OCI-LY1 (cell line): Measurements from ENCODE around the gene ZNF346.

Experiments
- H2AFZ ChIP-seq: fragments of 200-600 bp; sonication (generic), shearing (Covaris generic); 2 replicates; pipeline ENCODE4 v1.6.0; 2014; ENCODE audit warnings: antibody characterized with exemption, mild to moderate bottlenecking, low read length
- H3F3A ChIP-seq: fragments of 200-600 bp; sonication (generic), shearing (Covaris generic); 2 replicates; pipeline ENCODE4 v1.6.0; 2014; ENCODE audit warnings: mild to moderate bottlenecking, antibody characterized with exemption, low read length, moderate library complexity; ENCODE audit not compliant: insufficient read depth
- H3K27ac ChIP-seq: fragments of 200-600 bp; sonication (generic); 2 replicates; pipeline ENCODE4 v1.5.1; 2014; ENCODE audit warnings: low read length, mixed run types, mild to moderate bottlenecking, low read depth; ENCODE audit not compliant: poor library complexity, severe bottlenecking
- H3K27me3 ChIP-seq: fragments of 200-600 bp; sonication (generic); 2 replicates; pipeline ENCODE4 v1.6.0; 2014; ENCODE audit warnings: antibody characterized with exemption, mild to moderate bottlenecking, low read length, moderate library complexity; ENCODE audit not compliant: insufficient read depth
- H3K36me3 ChIP-seq: fragments of 200-600 bp; sonication (generic); 2 replicates; pipeline ENCODE4 v1.6.1; 2014; ENCODE audit warnings: mild to moderate bottlenecking, antibody characterized with exemption, low read length, moderate library complexity, mixed read lengths; ENCODE audit not compliant: insufficient read depth
- H3K4me1 ChIP-seq: fragments of 200-600 bp; sonication (generic); 2 replicates; pipeline ENCODE4 v1.5.1; 2014; ENCODE audit warnings: mild to moderate bottlenecking, low read length, moderate library complexity; ENCODE audit not compliant: insufficient read depth, severe bottlenecking
- H3K4me2 ChIP-seq: fragments of 200-600 bp; sonication (generic), shearing (Covaris generic); 2 replicates; pipeline ENCODE4 v1.6.1; 2014; ENCODE audit warnings: low read length
- H3K4me3 ChIP-seq: fragments of 200-600 bp; sonication (generic); 2 replicates; pipeline ENCODE4 v1.5.1; 2014; ENCODE audit warnings: low read length, low read depth, mild to moderate bottlenecking, mixed read lengths; ENCODE audit not compliant: poor library complexity, severe bottlenecking
- H3K79me2 ChIP-seq: fragments of 200-600 bp; shearing (Covaris generic); 2 replicates; pipeline ENCODE4 v1.6.1; 2016; ENCODE audit warnings: mixed run types, low read length, mixed read lengths; ENCODE audit not compliant: insufficient read depth
- H3K9ac ChIP-seq: fragments of 200-600 bp; sonication (generic), shearing (Covaris generic); 2 replicates; pipeline ENCODE4 v1.6.1; 2014; ENCODE audit warnings: mild to moderate bottlenecking, low read length, mixed read lengths
- H3K9me2 ChIP-seq: fragments of 200-600 bp; sonication (generic), shearing (Covaris generic); 2 replicates; pipeline ENCODE4 v1.6.1; 2014; ENCODE audit warnings: low read depth, mild to moderate bottlenecking, low read length, mixed read lengths
- H3K9me3 ChIP-seq: fragments of 200-600 bp; shearing (Covaris generic); 2 replicates; pipeline ENCODE4 v1.6.1; 2014; ENCODE audit warnings: low read length, mixed read lengths
- H4K20me1 ChIP-seq: fragments of 200-600 bp; sonication (generic), shearing (Covaris generic); 2 replicates; pipeline ENCODE4 v1.6.0; 2016; ENCODE audit warnings: mild to moderate bottlenecking, low read length; ENCODE audit not compliant: insufficient read depth
- CTCF ChIP-seq: fragments of 200-600 bp; sonication (generic), shearing (Covaris generic); IDR thresholded peaks from 2 replicates; pipeline ENCODE4 v1.5.1; 2017; ENCODE audit warnings: mild to moderate bottlenecking, antibody characterized with exemption, low read length, moderate library complexity, mixed read lengths
- EZH2 ChIP-seq: fragments of 200-600 bp; sonication (generic), shearing (Covaris generic); IDR thresholded peaks from 2 replicates; pipeline ENCODE4 v1.8.0; 2017; ENCODE audit warnings: borderline replicate concordance, mixed run types, mild to moderate bottlenecking, antibody characterized with exemption, low read length, moderate library complexity, mixed read lengths

ZNF346 gene

GRCh38 chr5:177087398-177088005, 65.0 kb downstream of the ZNF346 start:
- Histone ChIP-seq H3K27me3 (peaks cover 4% of the 10 kb centered on the region; the same call in 1 of the 2 replicates), H3F3A (peaks cover 9% of the 10 kb centered on the region), H4K20me1 (no peaks in the 10 kb centered on the region), H2AFZ (no peak overlapping the region), H3K36me3 (no peaks in the 10 kb centered on the region), H3K27ac (no peak overlapping the region), H3K4me1 (peaks cover 22% of the 10 kb centered on the region), H3K4me2 (peak overlapping the region; percentile 64), H3K9me2 (no peaks in the 10 kb centered on the region), H3K4me3 (peak overlapping the region; percentile 61), H3K9me3 (no peaks in the 10 kb centered on the region), H3K9ac (peak overlapping the region; percentile 41; the same call in 1 of the 2 replicates), H3K79me2 (no peaks in the 10 kb centered on the region)
- TF ChIP-seq EZH2 (no peak), CTCF (no peak)

GRCh38 chr5:177089127-177089526, 66.6 kb downstream of the ZNF346 start:
- H4K20me1 ChIP-seq: no peaks in the 10 kb centered on the region
- no peaks in the 10 kb centered on the region for H3K36me3 ChIP-seq
- H3K9ac ChIP-seq: no peak overlapping the region
- peaks cover 9% of the 10 kb centered on the region for H3F3A ChIP-seq
- H3K4me3 ChIP-seq: no peak overlapping the region
- H3K9me3 ChIP-seq: no peaks in the 10 kb centered on the region
- peaks cover 22% of the 10 kb centered on the region for H3K4me1 ChIP-seq
- no peak overlapping the region for H3K4me2 ChIP-seq
- H3K27ac ChIP-seq: no peak overlapping the region
- H3K79me2 ChIP-seq: no peaks in the 10 kb centered on the region
- peaks cover 4% of the 10 kb centered on the region; the same call in 1 of the 2 replicates for H3K27me3 ChIP-seq
- TF ChIP-seq CTCF (no peak), EZH2 (no peak)
- H2AFZ ChIP-seq: no peak overlapping the region
- no peaks in the 10 kb centered on the region for H3K9me2 ChIP-seq

GRCh38 chr5:177089825-177090641, 67.5 kb downstream of the ZNF346 start:
- Histone ChIP-seq H3F3A (peaks cover 9% of the 10 kb centered on the region), H3K79me2 (no peaks in the 10 kb centered on the region), H2AFZ (no peak overlapping the region), H3K36me3 (no peaks in the 10 kb centered on the region), H3K4me1 (peaks cover 20% of the 10 kb centered on the region), H3K9ac (no peak overlapping the region), H3K4me3 (no peak overlapping the region), H3K9me2 (no peaks in the 10 kb centered on the region), H3K27me3 (peaks cover 4% of the 10 kb centered on the region; the same call in 1 of the 2 replicates), H3K27ac (no peak overlapping the region), H3K9me3 (no peaks in the 10 kb centered on the region), H3K4me2 (no peak overlapping the region), H4K20me1 (no peaks in the 10 kb centered on the region)
- TF ChIP-seq EZH2: no peak
- TF ChIP-seq CTCF: no peak
